GM19240 (cell line): ENCODE measurements around the gene PLGRKT.

Experiments used
- DNase-seq: peaks from one replicate; pipeline ENCODE4 v3.0.0; 2011; ENCODE audit warnings: low spot score; ENCODE audit not compliant: insufficient read length

The PLGRKT gene

GRCh38 chr9:5315187-5315923, 122.4 kb downstream of the PLGRKT start:
- DNase-seq, result no peak

- no peak for DNase-seq
Observed at GRCh38 chr9:5310851-5311250, 126.9 kb downstream of the PLGRKT start.
